ENCODE measurements around the gene IP6K2.

The IP6K2 gene

GRCh38 chr3:48695393-48695753, 21.6 kb downstream of the IP6K2 start:
- no peak for TF ChIP-seq EGR1 (IDR thresholded peaks at IDR 0.05)
- no peak for TF ChIP-seq NFIC (IDR thresholded peaks at IDR 0.05)
- TF ChIP-seq ZBTB7A (IDR thresholded peaks at IDR 0.05; ENCODE audit: low read depth), result no peak
- no peak for TF ChIP-seq REST (IDR thresholded peaks at IDR 0.05; ENCODE audit: low read depth)
- no peak for TF ChIP-seq TEAD4 (IDR thresholded peaks at IDR 0.05)
- no peak for TF ChIP-seq CREB1 (IDR thresholded peaks at IDR 0.05; ENCODE audit: low read depth)
- TF ChIP-seq FOXM1 (IDR thresholded peaks at IDR 0.05; ENCODE audit: borderline replicate concordance, low read depth), result no peak
- TF ChIP-seq TAF1 (IDR thresholded peaks at IDR 0.05; ENCODE audit: low read depth), result no peak
- TF ChIP-seq YY1 (IDR thresholded peaks at IDR 0.05; ENCODE audit: low read depth), result no peak
- TF ChIP-seq EP300 (IDR thresholded peaks at IDR 0.05; ENCODE audit: borderline replicate concordance), result no peak
- no peak for TF ChIP-seq TCF12 (IDR thresholded peaks at IDR 0.05; ENCODE audit: low read depth)
- no peak for TF ChIP-seq MAX (IDR thresholded peaks at IDR 0.05)

GRCh38 chr3:48694610-48695392, 22.2 kb downstream of the IP6K2 start:
- 0 out of 2 replicates have a peak, but pooled peaks have one; percentile 37 for TF ChIP-seq MAX (IDR thresholded peaks at IDR 0.05)
- peak; percentile 91 for TF ChIP-seq CEBPB (IDR thresholded peaks at IDR 0.05)
- no peak for TF ChIP-seq ZBTB7A (IDR thresholded peaks at IDR 0.05; ENCODE audit: low read depth)
- TF ChIP-seq TCF12 (IDR thresholded peaks at IDR 0.05; ENCODE audit: low read depth), result no peak
- peak; percentile 74 for TF ChIP-seq NFIC (IDR thresholded peaks at IDR 0.05)

GRCh38 chr3:48693826-48694225, 23.2 kb downstream of the IP6K2 start:
- TF ChIP-seq EGR1 (IDR thresholded peaks at IDR 0.05) (no peak), FOXM1 (IDR thresholded peaks at IDR 0.05; ENCODE audit: borderline replicate concordance, low read depth) (no peak), TCF12 (IDR thresholded peaks at IDR 0.05; ENCODE audit: low read depth) (no peak), EP300 (IDR thresholded peaks at IDR 0.05; ENCODE audit: borderline replicate concordance) (no peak), TAF1 (IDR thresholded peaks at IDR 0.05; ENCODE audit: low read depth) (no peak), USF1 (IDR thresholded peaks at IDR 0.05) (no peak), REST (IDR thresholded peaks at IDR 0.05; ENCODE audit: low read depth) (no peak), CEBPB (IDR thresholded peaks at IDR 0.05) (no peak), CREB1 (IDR thresholded peaks at IDR 0.05; ENCODE audit: low read depth) (no peak), YY1 (IDR thresholded peaks at IDR 0.05; ENCODE audit: low read depth) (no peak), ZBTB7A (IDR thresholded peaks at IDR 0.05; ENCODE audit: low read depth) (no peak), RAD21 (IDR thresholded peaks at IDR 0.05; ENCODE audit: low read depth) (no peak), NFIC (IDR thresholded peaks at IDR 0.05) (no peak), TEAD4 (IDR thresholded peaks at IDR 0.05) (no peak), MAX (IDR thresholded peaks at IDR 0.05) (no peak)

GRCh38 chr3:48692551-48692950, 24.5 kb downstream of the IP6K2 start:
- TF ChIP-seq RAD21 (IDR thresholded peaks at IDR 0.05; ENCODE audit: low read depth) (no peak), NFIC (IDR thresholded peaks at IDR 0.05) (no peak), EP300 (IDR thresholded peaks at IDR 0.05; ENCODE audit: borderline replicate concordance) (no peak), TCF12 (IDR thresholded peaks at IDR 0.05; ENCODE audit: low read depth) (no peak), ZBTB7A (IDR thresholded peaks at IDR 0.05; ENCODE audit: low read depth) (no peak), MAX (IDR thresholded peaks at IDR 0.05) (no peak), TEAD4 (IDR thresholded peaks at IDR 0.05) (no peak), EGR1 (IDR thresholded peaks at IDR 0.05) (no peak), FOXM1 (IDR thresholded peaks at IDR 0.05; ENCODE audit: borderline replicate concordance, low read depth) (no peak), REST (IDR thresholded peaks at IDR 0.05; ENCODE audit: low read depth) (no peak), YY1 (IDR thresholded peaks at IDR 0.05; ENCODE audit: low read depth) (no peak), USF1 (IDR thresholded peaks at IDR 0.05) (no peak), CREB1 (IDR thresholded peaks at IDR 0.05; ENCODE audit: low read depth) (no peak), CEBPB (IDR thresholded peaks at IDR 0.05) (no peak)
